HCT116 (cell line): ENCODE measurements around the gene RAB33B. TPM values are rescaled to one million over a fixed set of nuclear protein-coding genes. Genes with fewer than 3 reads are reported as not detected.

Source experiments
- ATAC-seq: fragments of 200-7000 bp; cut with Tn5 transposase; 2 replicates; pipeline ENCODE4 v1.9.1; 2020; ENCODE audit warnings: mild to moderate bottlenecking, moderate library complexity
- BruUV-seq: library from RNA; stranded (reverse); fragments of 400-500 nt; replicated peaks from 2 replicates; lab custom pipeline; 2021; lab: Mats Ljungman, UMichigan
- CTCF ChIA-PET: fragments of 300-600 bp; sonication (Branson Sonifier 250); formaldehyde crosslinking; loops from one replicate; lab custom pipeline; 2021; ENCODE audit warnings: antibody characterized with exemption; lab: Charles Lee
- POLR2A ChIA-PET: fragments of 300-600, 350-600 bp; sonication (Branson Sonifier 250); formaldehyde crosslinking; loops from one replicate; lab custom pipeline; 2021; ENCODE audit warnings: antibody characterized with exemption; lab: Charles Lee
- RAD21 ChIA-PET, 2 experiments: fragments of 300-600 bp; sonication (Branson Sonifier 250); formaldehyde crosslinking; loops; one replicate each; lab custom pipeline; 2023; ENCODE audit warnings: low total read pairs in 2 of 2; ENCODE audit not compliant: uncharacterized antibody in 2 of 2, unreplicated experiment in 2 of 2, low non-redundant PET in 1 of 2; lab: Charles Lee
- DNase-seq: peaks from one replicate; pipeline ENCODE4 v3.0.0-alpha.2; 2010; ENCODE audit warnings: low read depth, low spot score
- H2AFZ ChIP-seq: fragments of 200-600 bp; shearing (Covaris generic), sonication (generic); 2 replicates; pipeline ENCODE4 v1.6.1; 2017; ENCODE audit warnings: low read depth, mixed run types, mixed read lengths, antibody characterized with exemption, low read length; ENCODE audit not compliant: poor library complexity, severe bottlenecking
- H3K27ac ChIP-seq: 2 replicates; pipeline ENCODE4 v1.5.1; 2012; ENCODE audit warnings: low read depth, low read length
- H3K27me3 ChIP-seq: fragments of 200-600 bp; sonication (generic); 2 replicates; pipeline ENCODE4 v1.6.1; 2016; ENCODE audit warnings: mixed run types, low read length, mixed read lengths; ENCODE audit not compliant: insufficient read depth
- H3K36me3 ChIP-seq, 2 experiments: fragments of 200-500 bp in 1 of 2; fragments of 200-600 bp in 1 of 2; sonication (Bioruptor generic) in 1 of 2; sonication (generic) in 1 of 2; 2 replicates each; pipeline versions ENCODE4 v1.5.1 to v1.6.1; 2014 to 2016; ENCODE audit warnings: low read length in 2 of 2, inconsistent platforms in 1 of 2, mixed read lengths in 1 of 2, mixed run types in 1 of 2; ENCODE audit not compliant: insufficient read depth in 2 of 2, control insufficient read depth in 1 of 2
- H3K4me1 ChIP-seq, 2 experiments: fragments of 200-600 bp in 1 of 2; sonication (generic) in 1 of 2; 2 replicates each; pipeline versions ENCODE4 v1.5.1 to v1.6.1; 2012 to 2017; ENCODE audit warnings: low read length in 2 of 2, inconsistent platforms in 1 of 2, mild to moderate bottlenecking in 1 of 2, mixed read lengths in 1 of 2, mixed run types in 1 of 2, moderate library complexity in 1 of 2; ENCODE audit not compliant: insufficient read depth in 2 of 2, control insufficient read depth in 1 of 2
- H3K4me2 ChIP-seq: fragments of 200-600 bp; sonication (generic); 2 replicates; pipeline ENCODE4 v1.6.1; 2017; ENCODE audit warnings: mixed run types, low read length, mixed read lengths
- H3K4me3 ChIP-seq, 2 experiments: fragments of 200-600 bp in 1 of 2; sonication (generic) in 1 of 2; replicated peaks in 1 of 2; 2 replicates each; pipeline ENCODE4 v1.5.1; 2011 to 2016; ENCODE audit warnings: low read length in 2 of 2, control low read depth in 1 of 2, low read depth in 1 of 2, mild to moderate bottlenecking in 1 of 2, mixed read lengths in 1 of 2, mixed run types in 1 of 2
- H3K79me2 ChIP-seq: fragments of 200-600 bp; sonication (generic); 2 replicates; pipeline ENCODE4 v1.6.1; 2017; ENCODE audit warnings: mild to moderate bottlenecking, mixed run types, low read length, moderate library complexity, mixed read lengths; ENCODE audit not compliant: insufficient read depth
- H3K9ac ChIP-seq: fragments of 200-600 bp; sonication (generic); 2 replicates; pipeline ENCODE4 v1.6.1; 2016; ENCODE audit warnings: low read length, mixed read lengths
- H3K9me2 ChIP-seq: fragments of 200-600 bp; sonication (generic), shearing (Covaris generic); 2 replicates; pipeline ENCODE4 v1.6.1; 2017; ENCODE audit warnings: mixed run types, mild to moderate bottlenecking, moderate library complexity; ENCODE audit not compliant: insufficient read depth
- H3K9me3 ChIP-seq, 2 experiments: fragments of 200-500 bp in 1 of 2; fragments of 200-600 bp in 1 of 2; sonication (Bioruptor generic) in 1 of 2; sonication (generic) in 1 of 2; 2 replicates each; pipeline ENCODE4 v1.6.1; 2014 to 2017; ENCODE audit warnings: low read length in 2 of 2, mixed read lengths in 2 of 2, inconsistent platforms in 1 of 2, low read depth in 1 of 2, mild to moderate bottlenecking in 1 of 2, mixed run types in 1 of 2, moderate library complexity in 1 of 2; ENCODE audit not compliant: control insufficient read depth in 1 of 2, insufficient read depth in 1 of 2
- H4K20me1 ChIP-seq: fragments of 200-600 bp; sonication (generic), shearing (Covaris generic); 2 replicates; pipeline ENCODE4 v1.6.1; 2017; ENCODE audit warnings: mixed run types, mild to moderate bottlenecking, moderate library complexity; ENCODE audit not compliant: insufficient read depth
- CBX3 ChIP-seq: IDR thresholded peaks from 2 replicates; pipeline ENCODE4 v1.6.1; 2012; ENCODE audit warnings: low read depth
- CEBPB ChIP-seq: IDR thresholded peaks from 2 replicates; pipeline ENCODE4 v1.6.1; 2012; ENCODE audit warnings: low read depth
- CTCF ChIP-seq, 3 experiments: fragments of 200-600 bp in 1 of 3; sonication (generic) in 1 of 3; IDR thresholded peaks in 2 of 3; conservative IDR thresholded peaks in 1 of 3; 2 replicates each; pipeline ENCODE4 v1.5.1; 2012 to 2017; ENCODE audit warnings: low read depth in 2 of 3, low read length in 2 of 3, antibody characterized with exemption in 1 of 3, borderline replicate concordance in 1 of 3, control low read depth in 1 of 3, mild to moderate bottlenecking in 1 of 3, mixed read lengths in 1 of 3, mixed run types in 1 of 3, moderate library complexity in 1 of 3; ENCODE audit not compliant: insufficient read depth in 1 of 3
- EGR1 ChIP-seq: IDR thresholded peaks from 2 replicates; pipeline ENCODE4 v1.6.1; 2012; ENCODE audit warnings: low read depth
- ELF1 ChIP-seq: IDR thresholded peaks from 2 replicates; pipeline ENCODE4 v1.6.1; 2012; ENCODE audit warnings: low read depth, borderline replicate concordance
- RAD21 ChIP-seq: IDR thresholded peaks from 2 replicates; pipeline ENCODE4 v1.6.1; 2012; ENCODE audit warnings: low read depth, mild to moderate bottlenecking
- YY1 ChIP-seq: IDR thresholded peaks from 2 replicates; pipeline ENCODE4 v1.6.1; 2011; ENCODE audit warnings: low read length, low read depth, moderate library complexity, mild to moderate bottlenecking; ENCODE audit not compliant: insufficient replicate concordance; ENCODE audit errors: extremely low read depth
- ZBTB33 ChIP-seq: IDR thresholded peaks from 2 replicates; pipeline ENCODE4 v1.6.1; 2011; ENCODE audit warnings: mild to moderate bottlenecking, low read length, moderate library complexity; ENCODE audit not compliant: insufficient replicate concordance; ENCODE audit errors: extremely low read depth
- ZFX ChIP-seq: fragments of 450-650 bp; IDR thresholded peaks from 2 replicates; pipeline ENCODE4 v1.6.1; 2017
- ZNF274 ChIP-seq: fragments of 200-500 bp; sonication (Bioruptor generic); IDR thresholded peaks from 2 replicates; pipeline ENCODE4 v1.6.1; 2014; ENCODE audit warnings: mild to moderate bottlenecking, low read depth, low read length, inconsistent platforms
- intact Hi-C: fragments of 100-400 bp; cut with micrococcal nuclease; formaldehyde crosslinking; loops from 2 replicates; pipeline ENCODE4 v1.10.0; 2022
- total RNA-seq: library from RNA; stranded (reverse); gene quantifications from one replicate; pipeline ENCODE4 v1.2.1, GENCODE V29; 2021; ENCODE audit not compliant: unreplicated experiment

RAB33B gene
- total RNA-seq, 1 experiment from 2014 or later: 5.4 TPM

GRCh38 chr4:139457318-139457717 is 3.4 kb downstream of the RAB33B start:
- peaks cover 8 to 28% of the 10 kb centered on the region in 2 experiments for H3K4me1 ChIP-seq
- H3K79me2 ChIP-seq: peaks cover 72% of the 10 kb centered on the region
- DNase-seq (no peak), ATAC-seq (no peak)
- RAD21 ChIA-PET: no interaction called here
- POLR2A ChIA-PET: no interaction called here
- TF ChIP-seq ZNF274: no peak
- TF ChIP-seq RAD21: no peak
- no peak for TF ChIP-seq CEBPB
- TF ChIP-seq EGR1: no peak
- TF ChIP-seq CTCF (IDR thresholded peaks at IDR 0.05 in 2 of 3, conservative IDR thresholded peaks at IDR 0.05 in 1 of 3; ENCODE audit: borderline replicate concordance in 1 of 3, insufficient read depth in 1 of 3, low read depth in 2 of 3, low read length in 2 of 3): no peak
- TF ChIP-seq CBX3: no peak
- TF ChIP-seq ZBTB33: no peak
- no peak for TF ChIP-seq ELF1
- TF ChIP-seq ZFX: no peak
- TF ChIP-seq YY1: no peak
- no peak overlapping the region for H3K4me2 ChIP-seq
- intact Hi-C loops: no loop called here
- no peak overlapping the region for H2AFZ ChIP-seq
- H4K20me1 ChIP-seq: no peaks in the 10 kb centered on the region
- no peak overlapping the region for H3K27ac ChIP-seq
- CTCF ChIA-PET: interaction anchor here (0.9 to 1.5 kb wide), 2 partner anchors 40 to 73 kb away, joined by 3 to 4 read pairs; no protein-coding TSS in a partner anchor
- H3K4me3 ChIP-seq: no peak overlapping the region
- H3K9me3 ChIP-seq: no peaks in the 10 kb centered on the region
- H3K27me3 ChIP-seq: no peaks in the 10 kb centered on the region
- no peaks in the 10 kb centered on the region for H3K9me2 ChIP-seq
- BruUV-seq: no TSS peak
- no peak overlapping the region for H3K9ac ChIP-seq
- no peaks in the 10 kb centered on the region for H3K36me3 ChIP-seq
